ENCODE data around the gene PHAX.
"Not testable (repeated sequence)": the region's sequence is repeated elsewhere in the genome, so short reads cannot be mapped to it uniquely, and the experiment has no call there.

- TF ChIP-seq, protein P1, sequence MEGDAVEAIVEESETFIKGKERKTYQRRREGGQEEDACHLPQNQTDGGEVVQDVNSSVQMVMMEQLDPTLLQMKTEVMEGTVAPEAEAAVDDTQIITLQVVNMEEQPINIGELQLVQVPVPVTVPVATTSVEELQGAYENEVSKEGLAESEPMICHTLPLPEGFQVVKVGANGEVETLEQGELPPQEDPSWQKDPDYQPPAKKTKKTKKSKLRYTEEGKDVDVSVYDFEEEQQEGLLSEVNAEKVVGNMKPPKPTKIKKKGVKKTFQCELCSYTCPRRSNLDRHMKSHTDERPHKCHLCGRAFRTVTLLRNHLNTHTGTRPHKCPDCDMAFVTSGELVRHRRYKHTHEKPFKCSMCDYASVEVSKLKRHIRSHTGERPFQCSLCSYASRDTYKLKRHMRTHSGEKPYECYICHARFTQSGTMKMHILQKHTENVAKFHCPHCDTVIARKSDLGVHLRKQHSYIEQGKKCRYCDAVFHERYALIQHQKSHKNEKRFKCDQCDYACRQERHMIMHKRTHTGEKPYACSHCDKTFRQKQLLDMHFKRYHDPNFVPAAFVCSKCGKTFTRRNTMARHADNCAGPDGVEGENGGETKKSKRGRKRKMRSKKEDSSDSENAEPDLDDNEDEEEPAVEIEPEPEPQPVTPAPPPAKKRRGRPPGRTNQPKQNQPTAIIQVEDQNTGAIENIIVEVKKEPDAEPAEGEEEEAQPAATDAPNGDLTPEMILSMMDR (IDR thresholded peaks at IDR 0.05) = not testable (repeated sequence)
- TF ChIP-seq POLR2A (IDR thresholded peaks at IDR 0.05) = not testable (repeated sequence)
These were observed 16.9 kb downstream of the PHAX start for GRCh38 chr5:126617603-126618002.
